ENCODE measurements around the gene SYNPR.

- TF ChIP-seq CTCF (IDR thresholded peaks at IDR 0.05; ENCODE audit: borderline replicate concordance, extremely low read depth, low read length, poor library complexity, severe bottlenecking) (no peak), EZH2 (IDR thresholded peaks at IDR 0.05; ENCODE audit: borderline replicate concordance, low read depth, low read length, severe bottlenecking) (no peak)
These were observed 76.1 kb downstream of the SYNPR start for GRCh38 chr3:63354160-63354559.
